IMR-90 (cell line): ENCODE results near the gene EXOC4. TPM values are rescaled to one million over a fixed set of nuclear protein-coding genes. Genes with fewer than 3 reads are reported as not detected.

Experiments used
- ATAC-seq: fragments of 200-7000 bp; cut with Tn5 transposase; 2 replicates; pipeline ENCODE4 v1.9.1; 2020; ENCODE audit warnings: low read depth, mild to moderate bottlenecking, moderate library complexity
- BruUV-seq: library from RNA; stranded (reverse); fragments of 400-500 nt; replicated peaks from 2 replicates; lab custom pipeline; 2021; lab: Mats Ljungman, UMichigan
- CTCF ChIA-PET: fragments of 300-600 bp; formaldehyde crosslinking; extraction: SDS; loops from one replicate; lab custom pipeline; 2021; ENCODE audit warnings: antibody characterized with exemption; lab: Yijun Ruan, JAX
- POLR2A ChIA-PET: fragments of 300-600 bp; sonication (Branson Sonifier 250); formaldehyde crosslinking; loops from one replicate; lab custom pipeline; 2022; ENCODE audit warnings: antibody characterized with exemption; ENCODE audit not compliant: unreplicated experiment; lab: Charles Lee
- DNase-seq: peaks from one replicate; pipeline ENCODE4 v3.0.0; 2013
- H2AFZ ChIP-seq: replicated peaks from 2 replicates; pipeline ENCODE3; 2013; ENCODE audit warnings: low read length, mild to moderate bottlenecking; ENCODE audit not compliant: poor library complexity
- H2AK5ac ChIP-seq: 2 replicates; pipeline ENCODE4 v1.6.1; 2013; ENCODE audit warnings: low read depth, low read length, inconsistent platforms
- H2AK9ac ChIP-seq: replicated peaks from 2 replicates; pipeline ENCODE3; 2013; ENCODE audit warnings: mild to moderate bottlenecking, low read depth, low read length, moderate library complexity; ENCODE audit not compliant: poor library complexity
- H2BK120ac ChIP-seq: 2 replicates; pipeline ENCODE4 v1.6.1; 2013; ENCODE audit warnings: low read depth, low read length, inconsistent platforms
- H2BK15ac ChIP-seq: 3 replicates; pipeline ENCODE4 v1.6.1; 2013; ENCODE audit warnings: low read depth, low read length, inconsistent platforms
- H2BK20ac ChIP-seq: 2 replicates; pipeline ENCODE4 v1.6.1; 2013; ENCODE audit warnings: low read depth, mild to moderate bottlenecking, inconsistent platforms, low read length, moderate library complexity
- H2BK5ac ChIP-seq: 2 replicates; pipeline ENCODE4 v1.6.1; 2013; ENCODE audit warnings: mild to moderate bottlenecking, low read depth, low read length, inconsistent platforms; ENCODE audit not compliant: poor library complexity, severe bottlenecking
- H3K14ac ChIP-seq: replicated peaks from 2 replicates; pipeline ENCODE4 v1.6.1; 2013; ENCODE audit warnings: low read depth, low read length, inconsistent platforms
- H3K18ac ChIP-seq: 2 replicates; pipeline ENCODE4 v1.6.1; 2013; ENCODE audit warnings: low read depth, low read length, control low read depth
- H3K23ac ChIP-seq: 2 replicates; pipeline ENCODE4 v1.6.1; 2013; ENCODE audit warnings: low read depth, low read length, inconsistent platforms
- H3K27ac ChIP-seq: 2 replicates; pipeline ENCODE4 v1.5.1; 2013; ENCODE audit warnings: mild to moderate bottlenecking, control low read depth, low read length; ENCODE audit not compliant: insufficient read depth
- H3K27me3 ChIP-seq: 2 replicates; pipeline ENCODE4 v1.6.1; 2013; ENCODE audit warnings: low read length; ENCODE audit not compliant: control insufficient read depth, insufficient read depth
- H3K36me3 ChIP-seq: 2 replicates; pipeline ENCODE4 v1.6.1; 2013; ENCODE audit warnings: low read length, mixed read lengths; ENCODE audit not compliant: control insufficient read depth, insufficient read depth
- H3K4ac ChIP-seq: 2 replicates; pipeline ENCODE4 v1.6.1; 2013; ENCODE audit warnings: low read depth, low read length, inconsistent platforms
- H3K4me1 ChIP-seq: 2 replicates; pipeline ENCODE4 v1.6.1; 2013; ENCODE audit warnings: low read length, mixed read lengths; ENCODE audit not compliant: control insufficient read depth, insufficient read depth
- H3K4me2 ChIP-seq: 2 replicates; pipeline ENCODE4 v1.6.1; 2013; ENCODE audit warnings: low read depth, mild to moderate bottlenecking, control low read depth, low read length, moderate library complexity
- H3K4me3 ChIP-seq: 2 replicates; pipeline ENCODE4 v1.5.1; 2013; ENCODE audit warnings: low read depth, mild to moderate bottlenecking, control low read depth, low read length, moderate library complexity; ENCODE audit not compliant: insufficient read depth
- H3K56ac ChIP-seq: 2 replicates; pipeline ENCODE4 v1.6.1; 2013; ENCODE audit warnings: low read length, inconsistent platforms; ENCODE audit not compliant: insufficient read depth; ENCODE audit errors: extremely low read depth
- H3K79me1 ChIP-seq, 2 experiments: 2 replicates each; pipeline ENCODE4 v1.6.1; 2013; ENCODE audit warnings: low read length in 2 of 2, inconsistent platforms in 1 of 2, low read depth in 1 of 2
- H3K9ac ChIP-seq: 2 replicates; pipeline ENCODE4 v1.6.1; 2013; ENCODE audit warnings: low read depth, low read length, control low read depth
- H3K9me1 ChIP-seq: 2 replicates; pipeline ENCODE4 v1.6.1; 2013; ENCODE audit warnings: low read length, inconsistent platforms; ENCODE audit not compliant: insufficient read depth
- H3K9me3 ChIP-seq: 2 replicates; pipeline ENCODE4 v1.6.1; 2013; ENCODE audit warnings: low read length; ENCODE audit not compliant: control insufficient read depth, insufficient read depth
- H4K20me1 ChIP-seq: 2 replicates; pipeline ENCODE4 v1.6.1; 2013; ENCODE audit warnings: low read length, inconsistent platforms; ENCODE audit not compliant: insufficient read depth
- H4K5ac ChIP-seq: 2 replicates; pipeline ENCODE4 v1.6.1; 2013; ENCODE audit warnings: mild to moderate bottlenecking, low read depth, low read length, control low read depth
- H4K8ac ChIP-seq, 2 experiments: 2 replicates each; pipeline ENCODE4 v1.6.1; 2013; ENCODE audit warnings: low read depth in 2 of 2, low read length in 2 of 2, control low read depth in 1 of 2, inconsistent platforms in 1 of 2
- H4K91ac ChIP-seq: 2 replicates; pipeline ENCODE4 v1.6.1; 2013; ENCODE audit warnings: low read depth, low read length, inconsistent platforms; ENCODE audit not compliant: insufficient read depth
- BHLHE40 ChIP-seq: fragments of 150-350 bp; IDR thresholded peaks from 2 replicates; pipeline ENCODE4 v1.6.1; 2016; ENCODE audit warnings: mild to moderate bottlenecking, low read depth, low read length
- CEBPB ChIP-seq: IDR thresholded peaks from 2 replicates; pipeline ENCODE4 v1.6.1; 2012; ENCODE audit warnings: low read depth, low read length, improper control_type of control experiment
- CHD1 ChIP-seq: IDR thresholded peaks from 2 replicates; pipeline ENCODE4 v1.6.1; 2012; ENCODE audit warnings: low read depth, low read length, improper control_type of control experiment
- CTCF ChIP-seq: conservative IDR thresholded peaks from 2 replicates; pipeline ENCODE4 v1.5.1; 2012; ENCODE audit warnings: mild to moderate bottlenecking, low read depth, low read length, improper control_type of control experiment
- ELK1 ChIP-seq: fragments of 150-350 bp; IDR thresholded peaks from 2 replicates; pipeline ENCODE4 v1.6.1; 2016; ENCODE audit warnings: low read depth, mild to moderate bottlenecking, low read length, moderate library complexity, borderline replicate concordance
- FOS ChIP-seq: fragments of 150-350 bp; IDR thresholded peaks from 2 replicates; pipeline ENCODE4 v1.6.1; 2016; ENCODE audit warnings: low read depth, low read length
- MAFK ChIP-seq: IDR thresholded peaks from 2 replicates; pipeline ENCODE4 v1.6.1; 2012; ENCODE audit warnings: low read depth, low read length, improper control_type of control experiment
- MAZ ChIP-seq: IDR thresholded peaks from 2 replicates; pipeline ENCODE4 v1.6.1; 2012; ENCODE audit warnings: low read depth, mild to moderate bottlenecking, low read length, improper control_type of control experiment, moderate library complexity, borderline replicate concordance
- MXI1 ChIP-seq: IDR thresholded peaks from 2 replicates; pipeline ENCODE4 v1.6.1; 2012; ENCODE audit warnings: low read depth, mild to moderate bottlenecking, low read length, moderate library complexity, borderline replicate concordance
- NFE2L2 ChIP-seq: fragments of 150-350 bp; IDR thresholded peaks from 2 replicates; pipeline ENCODE4 v1.6.1; 2016; ENCODE audit warnings: low read depth, mild to moderate bottlenecking, low read length
- POLR2A ChIP-seq: IDR thresholded peaks from 2 replicates; pipeline ENCODE4 v1.6.1; 2012; ENCODE audit warnings: mild to moderate bottlenecking, low read depth, low read length
- RAD21 ChIP-seq: IDR thresholded peaks from 2 replicates; pipeline ENCODE4 v1.6.1; 2012; ENCODE audit warnings: low read length, improper control_type of control experiment
- RCOR1 ChIP-seq: IDR thresholded peaks from 2 replicates; pipeline ENCODE4 v1.6.1; 2012; ENCODE audit warnings: mild to moderate bottlenecking, low read length, improper control_type of control experiment; ENCODE audit not compliant: insufficient replicate concordance
- RFX5 ChIP-seq: IDR thresholded peaks from 2 replicates; pipeline ENCODE4 v1.8.0; 2012; ENCODE audit warnings: low read depth, mild to moderate bottlenecking, low read length, moderate library complexity
- SMC3 ChIP-seq: fragments of 150-350 bp; IDR thresholded peaks from 2 replicates; pipeline ENCODE4 v1.6.1; 2016; ENCODE audit warnings: low read depth, mild to moderate bottlenecking, antibody characterized with exemption, low read length, moderate library complexity
- USF2 ChIP-seq: fragments of 150-350 bp; IDR thresholded peaks from 2 replicates; pipeline ENCODE4 v1.6.1; 2017; ENCODE audit warnings: mild to moderate bottlenecking, antibody characterized with exemption, low read length, low read depth
- WGBS, 2 experiments: methylation state at CpG; one replicate each; pipeline versions ENCODE4 v1.1.5 to v1.1.7; 2013; ENCODE audit warnings: missing lambda C conversion rate in 2 of 2; ENCODE audit not compliant: insufficient read length in 1 of 2; ENCODE audit errors: extremely low coverage in 2 of 2; 5-methylcytosine and 5-hydroxymethylcytosine counted together
- dilution Hi-C: fragments of 300-500 bp; cut with HindIII; formaldehyde crosslinking; loops from one replicate; pipeline ENCODE4 v1.14.3; 2018; ENCODE audit warnings: low sequenced_read_pairs; ENCODE audit not compliant: unreplicated experiment
- in situ Hi-C: fragments of 300-500 bp; cut with MboI; formaldehyde crosslinking; loops from 3 replicates; pipeline ENCODE4 v1.14.3; 2019; ENCODE audit warnings: low sequenced_read_pairs, inconsistent platforms, mixed read lengths
- intact Hi-C: fragments of 100-400 bp; cut with micrococcal nuclease; formaldehyde crosslinking; loops from 2 replicates; pipeline ENCODE4 v1.10.0; 2022
- polyA plus RNA-seq, 3 experiments: library from polyadenylated mRNA; depleted of rRNA; stranded (reverse); fragments of >200 nt; gene quantifications; 2 replicates each; pipeline ENCODE4 v1.2.3, GENCODE V29; 2012; ENCODE audit warnings: low replicate concordance in 1 of 3
- total RNA-seq: library from RNA; depleted of rRNA; stranded (reverse); fragments of >200 nt; gene quantifications from 2 replicates; pipeline ENCODE4 v1.2.3, GENCODE V29; 2012

EXOC4 gene
- total and polyA plus RNA-seq, 2 of the 4 experiments (the other 2 are of a cell fraction): 25.4 to 94.6 TPM

GRCh38 chr7:133319842-133320241 is 67.0 kb downstream of the EXOC4 start:
- POLR2A ChIA-PET: no interaction called here
- H2AFZ ChIP-seq: no peak overlapping the region

More at GRCh38 chr7:133319842-133320241, 67.0 kb downstream of the EXOC4 start:
- ATAC-seq (no peak), DNase-seq (no peak)
- H3K79me1 ChIP-seq: peaks cover 4 to 8% of the 10 kb centered on the region in 2 experiments; a peak in 2 of 4 replicates
- H2BK5ac ChIP-seq: no peak overlapping the region
- H3K4me2 ChIP-seq: no peak overlapping the region
- no peak overlapping the region for H3K18ac ChIP-seq
- WGBS, 2 experiments: no CpG with 5 or more reads among the region's 2 CpGs
- H4K5ac ChIP-seq: no peak overlapping the region
- CTCF ChIA-PET: interaction anchor here (0.6 kb wide), 1 partner anchor 1562 kb away, joined by 4 read pairs; no protein-coding TSS in a partner anchor
- no peak overlapping the region for H4K91ac ChIP-seq
- no peaks in the 10 kb centered on the region for H4K20me1 ChIP-seq
- H2BK15ac ChIP-seq: no peak overlapping the region
- H3K27ac ChIP-seq: no peak overlapping the region
- intact Hi-C loops (loop anchor here (1.0 kb wide), 1 partner anchor 12 kb away; no protein-coding TSS in a partner anchor), in situ Hi-C loops (no loop called here), dilution Hi-C loops (no loop called here)
- peaks cover 6% of the 10 kb centered on the region; the same call in 1 of the 2 replicates for H3K9me1 ChIP-seq
- no peak overlapping the region for H3K23ac ChIP-seq
- H2AK9ac ChIP-seq: no peak overlapping the region
- H3K4me3 ChIP-seq: no peak overlapping the region
- no TSS peak for BruUV-seq
- peaks cover 2% of the 10 kb centered on the region; the same call in 1 of the 2 replicates for H3K9me3 ChIP-seq
- no peak overlapping the region for H3K56ac ChIP-seq
- no peak overlapping the region for H3K4ac ChIP-seq
- peaks cover 4% of the 10 kb centered on the region for H3K4me1 ChIP-seq
- H4K8ac ChIP-seq: no peak overlapping the region
- H2AK5ac ChIP-seq: no peak overlapping the region
- TF ChIP-seq MAFK (no peak), RFX5 (no peak), FOS (no peak), USF2 (no peak), RCOR1 (no peak), NFE2L2 (no peak), BHLHE40 (no peak), ELK1 (no peak), CHD1 (no peak), MXI1 (no peak), RAD21 (no peak), POLR2A (no peak), SMC3 (no peak), CTCF (no peak), MAZ (no peak), CEBPB (no peak)
- no peak overlapping the region for H2BK20ac ChIP-seq
- no peak overlapping the region for H3K14ac ChIP-seq
- H2BK120ac ChIP-seq: no peak overlapping the region
- H3K9ac ChIP-seq: no peak overlapping the region
- no peaks in the 10 kb centered on the region for H3K27me3 ChIP-seq
- no peaks in the 10 kb centered on the region for H3K36me3 ChIP-seq
